GM21825 (cell line): Measurements from ENCODE around the gene KIFC1.
"Not testable (repeated sequence)": the region's sequence is repeated elsewhere in the genome, so short reads cannot be mapped to it uniquely, and the experiment has no call there.

Experiments used
- ATAC-seq: cut with Tn5 transposase; IDR thresholded peaks from one replicate; pipeline ENCODE4 v1.9.1; 2021; ENCODE audit warnings: mild to moderate bottlenecking, moderate library complexity; ENCODE audit not compliant: unreplicated experiment

The KIFC1 gene

GRCh38 chr6:33391278-33391921, at the start of gene KIFC1:
Gene KIFC1 (plus strand): TSS chr6:33391823. CDS start chr6:33391986, 163 bp downstream.
- peak; percentile 87 for ATAC-seq

GRCh38 chr6:33343606-33343952, 48.0 kb upstream of the KIFC1 start:
- ATAC-seq, result not testable (repeated sequence)

GRCh38 chr6:33343953-33344611, 47.5 kb upstream of the KIFC1 start:
- ATAC-seq, result peak; percentile 23

GRCh38 chr6:33344701-33345697, 46.6 kb upstream of the KIFC1 start:
- ATAC-seq, result peak; percentile 36

GRCh38 chr6:33346972-33347371, 44.7 kb upstream of the KIFC1 start:
- ATAC-seq, result not testable (repeated sequence)

GRCh38 chr6:33347816-33348215, 43.8 kb upstream of the KIFC1 start:
- no peak for ATAC-seq

GRCh38 chr6:33355860-33356259, 35.8 kb upstream of the KIFC1 start:
- not testable (repeated sequence) for ATAC-seq

- ATAC-seq, result no peak
These were observed 35.3 kb upstream of the KIFC1 start for GRCh38 chr6:33356295-33356694.

- ATAC-seq, result not testable (repeated sequence)
These were observed 34.3 kb upstream of the KIFC1 start for GRCh38 chr6:33357160-33357871.

GRCh38 chr6:33359331-33359730, 32.3 kb upstream of the KIFC1 start:
- ATAC-seq, result no peak

- not testable (repeated sequence) for ATAC-seq
These were observed 28.1 kb upstream of the KIFC1 start for GRCh38 chr6:33363486-33363885.

GRCh38 chr6:33364475-33365205, 27.0 kb upstream of the KIFC1 start:
- not testable (repeated sequence) for ATAC-seq

GRCh38 chr6:33365206-33365971, 26.2 kb upstream of the KIFC1 start:
- not testable (repeated sequence) for ATAC-seq

- no peak for ATAC-seq
These were observed 24.5 kb upstream of the KIFC1 start for GRCh38 chr6:33367009-33367714.

- not testable (repeated sequence) for ATAC-seq
These were observed 24.0 kb upstream of the KIFC1 start for GRCh38 chr6:33367715-33368025.

GRCh38 chr6:33371901-33372300, 19.7 kb upstream of the KIFC1 start:
- ATAC-seq, result not testable (repeated sequence)

- ATAC-seq, result no peak
These were observed 19.0 kb upstream of the KIFC1 start for GRCh38 chr6:33372526-33373123.
